ENCODE measurements around the gene SHANK1.

DNA sequence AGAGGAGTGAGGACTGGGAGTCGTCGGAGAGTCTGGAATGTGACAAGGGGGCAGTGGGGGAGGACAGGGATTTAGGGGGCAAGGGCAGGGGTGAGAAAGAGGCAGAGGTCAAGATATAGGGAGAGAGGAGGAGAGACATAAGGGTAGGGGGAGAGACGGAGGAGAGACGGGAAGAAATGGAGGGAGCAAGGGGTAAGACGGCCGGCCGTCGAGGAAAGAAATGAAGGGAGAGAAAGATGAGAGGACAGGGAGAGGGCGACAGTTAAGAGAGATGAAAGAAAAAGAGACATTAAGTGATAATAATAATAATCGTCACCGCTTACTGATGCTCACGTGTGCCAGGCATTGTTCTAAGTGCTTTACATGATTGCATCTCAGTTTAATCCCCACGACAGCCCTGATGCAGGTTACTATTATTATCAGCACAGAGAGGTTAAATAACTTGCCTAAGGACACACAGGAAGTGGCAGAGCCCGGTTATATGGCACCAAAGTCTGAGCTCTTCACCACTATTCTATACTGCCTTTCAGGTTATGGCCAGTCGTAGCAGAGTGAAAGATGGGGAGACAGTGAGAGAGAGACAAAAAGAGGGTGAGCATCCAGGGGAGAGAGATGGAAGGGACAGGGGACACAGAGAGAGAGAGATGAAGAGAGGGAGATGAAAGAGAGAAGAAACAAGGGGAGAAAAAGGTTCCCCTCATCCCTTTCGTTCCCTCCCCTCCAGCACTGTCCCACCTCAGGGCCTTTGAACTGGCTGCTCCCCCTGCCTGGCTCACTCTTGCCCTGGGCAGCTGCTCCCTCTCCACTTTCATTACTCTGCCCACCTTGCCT, 56.7 kb downstream of the SHANK1 start:
- TF ChIP-seq EZH2 (IDR thresholded peaks at IDR 0.05) (no peak), EZH2phosphoT487 (IDR thresholded peaks at IDR 0.05) (no peak)
- TF ChIP-seq, protein P1, sequence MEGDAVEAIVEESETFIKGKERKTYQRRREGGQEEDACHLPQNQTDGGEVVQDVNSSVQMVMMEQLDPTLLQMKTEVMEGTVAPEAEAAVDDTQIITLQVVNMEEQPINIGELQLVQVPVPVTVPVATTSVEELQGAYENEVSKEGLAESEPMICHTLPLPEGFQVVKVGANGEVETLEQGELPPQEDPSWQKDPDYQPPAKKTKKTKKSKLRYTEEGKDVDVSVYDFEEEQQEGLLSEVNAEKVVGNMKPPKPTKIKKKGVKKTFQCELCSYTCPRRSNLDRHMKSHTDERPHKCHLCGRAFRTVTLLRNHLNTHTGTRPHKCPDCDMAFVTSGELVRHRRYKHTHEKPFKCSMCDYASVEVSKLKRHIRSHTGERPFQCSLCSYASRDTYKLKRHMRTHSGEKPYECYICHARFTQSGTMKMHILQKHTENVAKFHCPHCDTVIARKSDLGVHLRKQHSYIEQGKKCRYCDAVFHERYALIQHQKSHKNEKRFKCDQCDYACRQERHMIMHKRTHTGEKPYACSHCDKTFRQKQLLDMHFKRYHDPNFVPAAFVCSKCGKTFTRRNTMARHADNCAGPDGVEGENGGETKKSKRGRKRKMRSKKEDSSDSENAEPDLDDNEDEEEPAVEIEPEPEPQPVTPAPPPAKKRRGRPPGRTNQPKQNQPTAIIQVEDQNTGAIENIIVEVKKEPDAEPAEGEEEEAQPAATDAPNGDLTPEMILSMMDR (IDR thresholded peaks at IDR 0.05), result no peak
